ENCODE data around the gene KHSRP. TPM values are rescaled to one million over a fixed set of nuclear protein-coding genes. Genes with fewer than 3 reads are reported as not detected.

Gene KHSRP
- total and polyA plus RNA-seq, 2 of the 13 experiments (the other 11 are each of a cell fraction or from before 2014, with no cell fraction given) = 72.1 to 129 TPM

DNA sequence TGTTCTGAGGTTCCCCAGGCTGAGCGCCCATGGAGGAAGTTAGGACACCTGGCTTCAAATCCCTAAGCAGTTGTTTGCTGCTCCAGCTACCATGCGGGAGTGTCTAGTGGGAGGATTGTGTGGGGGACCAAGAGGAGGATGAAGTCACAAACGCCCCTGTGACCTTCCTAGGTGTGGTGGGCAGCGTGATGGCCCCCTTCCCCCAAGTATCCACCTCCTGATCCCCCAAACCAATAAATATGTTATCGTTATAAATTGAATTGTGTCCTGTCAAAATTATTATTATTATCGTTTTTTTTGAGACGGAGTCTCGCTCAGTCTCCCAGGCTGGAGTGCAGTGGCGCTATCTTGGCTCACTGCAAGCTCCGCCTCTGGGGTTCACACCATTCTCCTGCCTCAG lies 9.1 kb upstream of the KHSRP start, which contains the start of gene SLC25A41 (continued):
- TF ChIP-seq, protein P1, sequence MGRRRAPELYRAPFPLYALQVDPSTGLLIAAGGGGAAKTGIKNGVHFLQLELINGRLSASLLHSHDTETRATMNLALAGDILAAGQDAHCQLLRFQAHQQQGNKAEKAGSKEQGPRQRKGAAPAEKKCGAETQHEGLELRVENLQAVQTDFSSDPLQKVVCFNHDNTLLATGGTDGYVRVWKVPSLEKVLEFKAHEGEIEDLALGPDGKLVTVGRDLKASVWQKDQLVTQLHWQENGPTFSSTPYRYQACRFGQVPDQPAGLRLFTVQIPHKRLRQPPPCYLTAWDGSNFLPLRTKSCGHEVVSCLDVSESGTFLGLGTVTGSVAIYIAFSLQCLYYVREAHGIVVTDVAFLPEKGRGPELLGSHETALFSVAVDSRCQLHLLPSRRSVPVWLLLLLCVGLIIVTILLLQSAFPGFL (CRISPR knock-in tag; IDR thresholded peaks at IDR 0.05) = no peak
- TF ChIP-seq, protein P2, sequence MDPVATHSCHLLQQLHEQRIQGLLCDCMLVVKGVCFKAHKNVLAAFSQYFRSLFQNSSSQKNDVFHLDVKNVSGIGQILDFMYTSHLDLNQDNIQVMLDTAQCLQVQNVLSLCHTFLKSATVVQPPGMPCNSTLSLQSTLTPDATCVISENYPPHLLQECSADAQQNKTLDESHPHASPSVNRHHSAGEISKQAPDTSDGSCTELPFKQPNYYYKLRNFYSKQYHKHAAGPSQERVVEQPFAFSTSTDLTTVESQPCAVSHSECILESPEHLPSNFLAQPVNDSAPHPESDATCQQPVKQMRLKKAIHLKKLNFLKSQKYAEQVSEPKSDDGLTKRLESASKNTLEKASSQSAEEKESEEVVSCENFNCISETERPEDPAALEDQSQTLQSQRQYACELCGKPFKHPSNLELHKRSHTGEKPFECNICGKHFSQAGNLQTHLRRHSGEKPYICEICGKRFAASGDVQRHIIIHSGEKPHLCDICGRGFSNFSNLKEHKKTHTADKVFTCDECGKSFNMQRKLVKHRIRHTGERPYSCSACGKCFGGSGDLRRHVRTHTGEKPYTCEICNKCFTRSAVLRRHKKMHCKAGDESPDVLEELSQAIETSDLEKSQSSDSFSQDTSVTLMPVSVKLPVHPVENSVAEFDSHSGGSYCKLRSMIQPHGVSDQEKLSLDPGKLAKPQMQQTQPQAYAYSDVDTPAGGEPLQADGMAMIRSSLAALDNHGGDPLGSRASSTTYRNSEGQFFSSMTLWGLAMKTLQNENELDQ (CRISPR knock-in tag; IDR thresholded peaks at IDR 0.05; ENCODE audit: borderline replicate concordance) = no peak

DNA sequence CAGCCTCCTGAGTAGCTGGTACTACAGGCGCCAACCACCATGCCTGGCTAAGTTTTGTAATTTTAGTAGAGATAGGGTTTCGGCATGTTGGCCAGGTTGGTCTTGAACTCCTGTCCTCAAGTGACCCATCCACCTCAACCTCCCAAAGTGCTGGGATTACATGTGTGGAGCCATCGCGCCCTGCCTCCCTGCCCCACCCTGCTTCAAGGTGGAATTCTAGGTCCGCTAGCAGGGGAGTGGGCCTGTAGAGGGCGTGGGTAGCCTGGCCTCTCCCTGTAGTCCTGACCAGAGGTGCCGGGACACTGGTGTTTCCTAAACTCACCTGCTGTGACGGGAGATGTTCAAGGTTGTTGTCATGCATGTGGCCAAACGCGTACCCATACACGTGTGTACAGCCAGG lies 8.6 kb upstream of the KHSRP start:
- in situ Hi-C loops (cut with HindIII; ENCODE audit: extremely low pct_ligation_motif_present, low pct_unique_long_range_greater_than_20kb) = no loop called here

More for the DNA sequence above, 8.6 kb upstream of the KHSRP start:
- 88% methylated on average over 9 of the region's 11 CpGs for WGBS (ENCODE audit: low lambda C conversion rate)
- DNase-seq (ENCODE audit: low spot score) (no peak), ATAC-seq (no peak), FAIRE-seq (no peak)
- H3K9me3 ChIP-seq (ENCODE audit: low read length) = no peaks in the 10 kb centered on the region
- H3K4me1 ChIP-seq (ENCODE audit: insufficient read depth, low read length) = 0 out of 2 replicates have a peak, but pooled peaks cover 3% of the 10 kb centered on the region
- H3K4me3 ChIP-seq (replicated peaks in 1 of 3; ENCODE audit: insufficient read depth in 1 of 3, low read depth in 2 of 3, low read length in 3 of 3) = no peak overlapping the region
- no peaks in the 10 kb centered on the region for H3K79me2 ChIP-seq (ENCODE audit: insufficient read depth, low read length)
- no peaks in the 10 kb centered on the region for H3K36me3 ChIP-seq (replicated peaks in 1 of 2; ENCODE audit: control insufficient read depth in 1 of 2, insufficient read depth in 2 of 2, low read length in 2 of 2)
- H2AFZ ChIP-seq (ENCODE audit: low read length) = no peak overlapping the region
- BruUV-seq (replicated peaks) = no TSS peak
- no peak overlapping the region for H3K9ac ChIP-seq (ENCODE audit: insufficient read depth, low read depth, low read length)
- no peak overlapping the region for H3K27ac ChIP-seq (ENCODE audit: extremely low read length, insufficient read depth, low read length)
- H4K20me1 ChIP-seq (ENCODE audit: insufficient read depth, low read length) = no peaks in the 10 kb centered on the region
- ChIA-PET CTCF (ENCODE audit: low intra/inter-chr PET ratio, low total read pairs) (no interaction called here), POLR2A (no interaction called here)
- intact Hi-C loops (cut with micrococcal nuclease; ENCODE audit: unreplicated experiment) = no loop called here
- TF ChIP-seq, protein P3, sequence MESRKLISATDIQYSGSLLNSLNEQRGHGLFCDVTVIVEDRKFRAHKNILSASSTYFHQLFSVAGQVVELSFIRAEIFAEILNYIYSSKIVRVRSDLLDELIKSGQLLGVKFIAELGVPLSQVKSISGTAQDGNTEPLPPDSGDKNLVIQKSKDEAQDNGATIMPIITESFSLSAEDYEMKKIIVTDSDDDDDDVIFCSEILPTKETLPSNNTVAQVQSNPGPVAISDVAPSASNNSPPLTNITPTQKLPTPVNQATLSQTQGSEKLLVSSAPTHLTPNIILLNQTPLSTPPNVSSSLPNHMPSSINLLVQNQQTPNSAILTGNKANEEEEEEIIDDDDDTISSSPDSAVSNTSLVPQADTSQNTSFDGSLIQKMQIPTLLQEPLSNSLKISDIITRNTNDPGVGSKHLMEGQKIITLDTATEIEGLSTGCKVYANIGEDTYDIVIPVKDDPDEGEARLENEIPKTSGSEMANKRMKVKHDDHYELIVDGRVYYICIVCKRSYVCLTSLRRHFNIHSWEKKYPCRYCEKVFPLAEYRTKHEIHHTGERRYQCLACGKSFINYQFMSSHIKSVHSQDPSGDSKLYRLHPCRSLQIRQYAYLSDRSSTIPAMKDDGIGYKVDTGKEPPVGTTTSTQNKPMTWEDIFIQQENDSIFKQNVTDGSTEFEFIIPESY (CRISPR knock-in tag; IDR thresholded peaks at IDR 0.05) = peak; percentile 96
- TF ChIP-seq SYNCRIP (IDR thresholded peaks at IDR 0.05; ENCODE audit: insufficient read depth, low read depth, low read length) (no peak), ZNF605 (CRISPR knock-in tag; IDR thresholded peaks at IDR 0.05) (no peak)
- H3K4me2 ChIP-seq (ENCODE audit: low read depth, low read length) = no peak overlapping the region
- H3K27me3 ChIP-seq (ENCODE audit: control insufficient read depth in 1 of 2, insufficient read depth in 2 of 2, low read length in 2 of 2) = no peaks in the 10 kb centered on the region
